Kidney capillary endothelial cell (primary cell): Measurements from ENCODE around the gene IGSF23.
A peak's percentile ranks its signal among the peaks of the same experiment; 100 is the strongest.
"Not testable (repeated sequence)": the region's sequence is repeated elsewhere in the genome, so short reads cannot be mapped to it uniquely, and the experiment has no call there.

ENCODE experiments used
- DNase-seq: peaks from one replicate; pipeline ENCODE4 v3.0.0-alpha.2; 2018; ENCODE audit warnings: low spot score

IGSF23 gene

DNA sequence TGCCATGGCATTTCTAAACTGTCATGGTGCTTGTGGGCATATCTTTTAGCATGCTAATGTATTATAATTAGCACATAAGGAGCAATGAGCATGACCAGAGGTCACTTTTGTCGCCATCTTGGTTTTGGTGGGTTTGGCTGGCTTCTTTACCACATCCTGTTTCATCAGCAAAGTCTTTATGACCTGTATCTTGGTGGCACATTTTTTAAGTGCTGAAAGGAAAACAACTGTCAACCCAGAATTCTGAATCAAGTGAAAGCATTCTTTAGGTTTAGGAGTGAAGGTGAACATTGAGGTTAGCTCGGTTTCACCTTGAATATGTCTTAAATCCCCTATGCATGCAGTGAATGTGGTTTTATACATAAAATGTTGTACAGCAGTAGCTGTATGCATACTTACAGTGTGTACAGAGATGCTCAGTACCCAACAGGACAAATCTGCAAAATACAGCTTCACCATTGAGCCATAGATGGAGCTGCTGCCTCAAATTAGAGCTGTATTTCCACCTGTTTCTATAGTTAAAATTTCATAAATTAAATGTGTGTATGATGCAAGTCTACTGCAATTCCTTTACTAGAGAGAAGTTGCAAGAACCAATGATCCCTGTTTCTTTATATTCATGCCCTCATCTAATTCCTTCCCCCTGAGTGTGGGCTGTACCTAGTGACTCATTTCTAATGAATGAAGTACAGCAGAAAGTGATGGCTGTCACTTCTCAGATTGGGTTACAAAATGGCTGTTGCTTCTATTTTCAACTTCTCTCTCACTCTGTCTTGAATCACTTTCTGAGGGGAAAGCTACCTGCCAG is 25.2 kb upstream of the IGSF23 start:
- DNase-seq, result peak; percentile 87

- DNase-seq, result peak; percentile 30
Observed at GRCh38 chr19:44588771-44589112, 24.6 kb upstream of the IGSF23 start.

- no peak for DNase-seq
Observed at GRCh38 chr19:44590245-44591059, 22.9 kb upstream of the IGSF23 start.

GRCh38 chr19:44591340-44591993 is 21.9 kb upstream of the IGSF23 start:
- not testable (repeated sequence) for DNase-seq

GRCh38 chr19:44592451-44592890 is 20.9 kb upstream of the IGSF23 start:
- DNase-seq, result no peak

DNA sequence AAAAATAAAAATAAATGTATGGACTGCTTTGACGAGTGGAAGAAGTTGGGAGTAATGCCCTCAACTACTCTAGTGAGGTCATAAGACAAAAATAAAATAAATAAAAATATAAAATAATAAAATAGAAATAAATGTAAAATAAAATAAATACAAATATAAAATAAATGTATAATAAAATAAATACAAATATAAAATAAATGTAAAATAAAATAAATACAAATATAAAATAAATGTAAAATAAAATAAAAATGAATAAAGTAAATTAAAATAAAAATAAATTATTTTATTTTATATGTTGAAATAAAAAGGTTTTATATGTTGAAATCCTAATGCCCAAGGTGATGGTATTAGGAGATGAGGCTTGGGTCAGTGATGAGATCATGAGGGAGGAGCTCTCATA is 20.1 kb upstream of the IGSF23 start:
- no peak for DNase-seq

- not testable (repeated sequence) for DNase-seq
Observed at GRCh38 chr19:44593866-44594266, 19.5 kb upstream of the IGSF23 start.

DNA sequence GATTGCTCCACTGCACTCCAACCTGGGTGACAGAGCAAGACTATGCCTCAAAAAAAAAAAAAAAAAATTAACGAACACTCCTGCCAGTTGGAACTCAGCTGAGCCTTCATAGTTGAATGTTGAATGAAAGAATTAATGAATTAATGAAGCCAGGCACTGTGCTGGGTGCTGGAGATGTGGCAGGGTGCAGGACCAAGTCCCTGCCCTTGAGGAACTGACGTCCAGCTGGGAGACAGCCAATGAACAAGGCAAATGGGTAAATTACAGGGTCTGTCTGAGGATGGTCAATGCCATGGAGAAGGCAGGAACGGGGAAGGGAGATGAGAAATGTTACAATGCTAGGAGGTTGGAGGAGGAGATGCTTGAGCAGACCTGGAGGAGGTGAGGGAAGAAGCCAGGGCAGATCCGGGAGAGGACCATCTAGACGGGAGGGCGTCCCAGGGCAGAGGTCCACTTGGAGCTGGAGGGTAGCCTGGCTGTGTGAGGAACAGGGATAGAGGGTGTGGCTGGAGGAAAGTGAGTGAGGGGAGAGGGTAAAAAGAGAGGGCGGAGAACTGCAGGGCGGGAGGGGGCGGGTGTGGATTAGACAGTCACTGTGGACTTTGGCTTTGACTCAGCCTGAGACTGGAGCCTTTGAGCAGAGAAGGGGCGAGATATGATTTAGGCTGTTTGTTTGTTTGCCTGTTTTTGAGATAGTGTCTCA is 16.8 kb upstream of the IGSF23 start:
- DNase-seq, result no peak

DNA sequence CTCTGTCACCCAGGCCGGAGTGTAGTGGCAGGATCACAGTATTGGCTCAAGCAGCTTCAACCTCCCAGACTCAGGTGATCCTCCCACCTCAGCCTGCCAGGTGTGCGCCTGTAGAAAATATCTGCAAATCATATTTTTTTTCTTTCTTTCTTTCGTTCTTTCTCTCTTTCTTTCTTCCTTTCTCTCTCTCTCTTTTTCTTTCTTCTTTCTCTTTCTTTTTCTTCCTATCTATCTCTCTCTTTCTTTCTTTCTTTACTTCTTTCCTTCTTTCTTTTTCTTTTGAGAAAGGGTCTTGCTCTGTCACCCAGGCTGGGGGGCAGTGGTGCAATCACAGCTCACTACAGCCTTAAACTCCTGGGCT is 16.3 kb upstream of the IGSF23 start:
- no peak for DNase-seq

- DNase-seq, result no peak
Observed at GRCh38 chr19:44598355-44598754, 15.0 kb upstream of the IGSF23 start.

GRCh38 chr19:44598880-44599279 is 14.5 kb upstream of the IGSF23 start:
- DNase-seq, result no peak

DNA sequence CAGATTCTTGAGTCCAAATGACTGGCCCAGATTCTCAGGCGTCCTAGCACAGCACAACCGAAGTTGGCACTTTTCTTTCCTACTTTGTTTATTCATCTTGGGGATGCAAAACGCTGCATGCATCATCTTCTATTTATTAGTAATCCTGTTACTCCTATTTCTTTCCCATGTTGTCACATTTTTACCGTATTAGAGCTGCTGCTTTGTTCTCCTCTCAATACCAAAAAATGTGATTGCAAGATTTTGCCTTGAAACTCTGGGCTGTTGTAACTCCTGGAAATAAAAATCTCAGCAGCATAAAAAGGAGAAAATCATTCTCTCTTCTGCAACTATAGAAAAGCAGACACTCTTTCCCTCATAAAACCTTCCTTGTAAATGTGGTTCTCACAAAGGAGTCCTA is 12.9 kb upstream of the IGSF23 start:
- no peak for DNase-seq

DNA sequence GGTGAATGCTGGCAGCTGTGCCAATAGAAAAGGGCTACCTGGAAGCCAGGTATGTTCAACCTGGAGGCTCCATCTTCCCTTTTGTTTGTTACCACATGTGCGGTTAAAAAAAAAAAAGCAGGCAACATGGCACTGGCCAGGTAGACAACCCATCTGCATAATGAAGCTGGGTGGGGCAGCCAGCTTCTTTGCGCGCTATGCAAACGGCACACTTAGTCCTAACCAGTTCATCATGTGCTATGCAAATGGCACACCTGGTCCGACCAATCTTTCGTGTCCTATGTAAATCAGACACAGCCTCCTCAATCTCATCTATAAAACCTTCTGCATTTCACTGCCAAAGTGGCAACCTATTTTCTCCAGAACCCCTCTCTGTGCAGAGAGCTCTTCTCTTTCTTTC is 11.3 kb upstream of the IGSF23 start:
- no peak for DNase-seq

GRCh38 chr19:44603201-44603945 is 10.0 kb upstream of the IGSF23 start:
- DNase-seq, result peak; percentile 100

GRCh38 chr19:44604241-44604640 is 9.1 kb upstream of the IGSF23 start:
- no peak for DNase-seq

DNA sequence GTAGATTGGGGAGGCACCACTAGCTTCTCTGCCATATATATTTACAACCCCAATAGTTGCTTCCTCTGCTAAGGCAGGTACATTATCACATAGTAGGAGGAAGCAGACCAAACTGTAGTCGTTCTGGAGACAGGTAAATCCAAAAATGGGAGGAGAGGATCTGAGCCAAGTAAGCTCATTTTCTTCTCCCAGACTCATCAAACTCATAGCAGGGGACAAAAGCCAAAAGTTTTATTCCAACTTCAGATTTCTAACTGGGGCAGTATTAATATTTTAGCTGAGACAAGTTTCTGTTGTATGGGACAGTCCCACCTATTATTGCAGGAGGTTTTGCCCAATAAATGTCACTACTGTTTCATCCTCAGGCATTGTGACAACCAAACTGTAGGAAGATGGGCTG is 7.8 kb upstream of the IGSF23 start:
- DNase-seq, result no peak

DNA sequence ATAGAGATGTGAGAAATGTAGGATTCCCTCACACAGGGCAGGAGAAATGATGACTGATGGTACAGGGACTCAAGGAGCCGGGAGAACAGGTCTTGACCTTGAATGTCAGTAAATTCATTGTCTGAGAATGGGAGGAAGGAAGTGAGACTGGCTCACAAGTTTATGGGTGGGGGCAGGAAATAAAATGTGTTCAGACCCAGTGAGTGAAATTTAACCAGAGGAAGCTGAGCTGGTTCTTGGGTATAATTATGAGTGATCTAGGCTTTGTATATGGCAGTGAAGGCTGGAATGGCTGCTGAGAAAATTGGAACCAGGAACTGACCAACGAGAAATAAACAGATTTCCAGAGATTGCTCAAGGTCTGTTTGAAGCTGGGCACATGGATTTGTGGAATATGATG is 6.3 kb upstream of the IGSF23 start:
- peak; percentile 99 for DNase-seq

GRCh38 chr19:44607917-44608316 is 5.4 kb upstream of the IGSF23 start:
- peak; percentile 58 for DNase-seq

DNA sequence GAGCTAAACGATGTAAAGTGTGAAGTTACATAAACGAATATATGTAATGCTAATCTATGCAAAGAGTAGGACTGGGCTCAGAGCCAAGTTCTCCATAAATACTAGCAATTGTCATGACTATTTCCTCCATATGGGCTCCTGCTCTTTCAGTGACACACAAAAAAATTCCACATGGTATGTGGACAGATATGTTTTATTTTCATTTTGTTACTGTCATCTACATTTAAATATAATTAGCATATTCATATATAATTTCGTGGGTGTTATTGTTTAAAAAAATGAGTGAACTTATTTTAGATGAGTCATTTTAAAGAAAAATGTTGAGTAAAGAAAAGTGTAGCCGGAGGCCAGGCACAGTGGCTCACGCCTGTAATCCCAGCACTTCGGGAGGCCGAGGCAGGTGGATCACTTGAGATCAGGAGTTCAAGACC is 5.0 kb upstream of the IGSF23 start:
- peak; percentile 93 for DNase-seq

DNA sequence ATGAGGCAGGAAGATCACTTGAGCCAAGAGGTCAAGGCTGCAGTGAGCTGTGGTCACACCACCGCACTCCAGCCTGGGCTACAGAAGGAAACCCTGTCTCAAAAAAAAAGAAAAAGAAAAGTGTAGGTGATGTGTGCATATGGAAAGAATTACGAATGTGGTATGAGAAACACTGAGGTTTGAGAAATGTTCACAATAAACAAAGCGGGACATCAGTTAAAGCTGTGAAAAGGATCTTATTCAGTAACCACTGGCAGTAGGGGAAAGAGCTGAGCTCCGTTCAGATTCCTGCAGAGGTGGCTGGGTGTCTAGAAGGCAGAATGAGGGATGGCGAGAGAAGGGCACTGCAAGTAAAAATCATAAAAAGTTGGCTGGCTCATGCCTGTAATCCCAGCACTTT is 4.1 kb upstream of the IGSF23 start:
- DNase-seq, result no peak

DNA sequence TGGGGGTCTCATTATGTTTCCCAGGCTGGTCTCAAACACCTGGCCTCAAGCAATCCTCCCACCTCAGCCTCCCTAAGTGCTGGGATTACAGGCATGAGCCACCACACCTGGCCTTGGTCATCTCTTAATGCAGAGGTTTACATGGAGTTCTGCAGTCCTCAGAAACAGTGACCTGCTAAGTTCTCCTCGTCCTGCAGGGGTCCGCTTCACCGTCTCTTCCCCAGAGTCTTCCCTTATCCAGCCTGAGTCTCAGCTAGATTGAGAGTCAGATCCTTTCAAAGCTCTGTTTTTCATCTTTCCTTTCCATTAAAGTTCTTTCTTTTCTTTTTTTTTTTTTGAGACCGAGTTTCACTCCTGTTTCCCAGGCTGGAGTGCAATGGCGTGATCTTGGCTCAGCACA is 2.9 kb upstream of the IGSF23 start:
- DNase-seq, result not testable (repeated sequence)
